Activated CD8-positive, alpha-beta memory T cell treated with anti-CD3 and anti-CD28 coated beads, Interleukin-2, amount 50 U/mL, for 24 hours (primary cell): ENCODE results near the gene GNG4.
"Not testable (repeated sequence)": the region's sequence is repeated elsewhere in the genome, so short reads cannot be mapped to it uniquely, and the experiment has no call there.

Experiments
- DNase-seq: peaks from one replicate; pipeline ENCODE4 v3.0.0-alpha.2; 2020; ENCODE audit errors: extremely low read depth

Gene GNG4

GRCh38 chr1:235625831-235626230 lies 23.8 kb downstream of the GNG4 start:
- no peak for DNase-seq

GRCh38 chr1:235625340-235625739 lies 24.2 kb downstream of the GNG4 start:
- no peak for DNase-seq

GRCh38 chr1:235624721-235625333 lies 24.8 kb downstream of the GNG4 start:
- DNase-seq = no peak

DNA sequence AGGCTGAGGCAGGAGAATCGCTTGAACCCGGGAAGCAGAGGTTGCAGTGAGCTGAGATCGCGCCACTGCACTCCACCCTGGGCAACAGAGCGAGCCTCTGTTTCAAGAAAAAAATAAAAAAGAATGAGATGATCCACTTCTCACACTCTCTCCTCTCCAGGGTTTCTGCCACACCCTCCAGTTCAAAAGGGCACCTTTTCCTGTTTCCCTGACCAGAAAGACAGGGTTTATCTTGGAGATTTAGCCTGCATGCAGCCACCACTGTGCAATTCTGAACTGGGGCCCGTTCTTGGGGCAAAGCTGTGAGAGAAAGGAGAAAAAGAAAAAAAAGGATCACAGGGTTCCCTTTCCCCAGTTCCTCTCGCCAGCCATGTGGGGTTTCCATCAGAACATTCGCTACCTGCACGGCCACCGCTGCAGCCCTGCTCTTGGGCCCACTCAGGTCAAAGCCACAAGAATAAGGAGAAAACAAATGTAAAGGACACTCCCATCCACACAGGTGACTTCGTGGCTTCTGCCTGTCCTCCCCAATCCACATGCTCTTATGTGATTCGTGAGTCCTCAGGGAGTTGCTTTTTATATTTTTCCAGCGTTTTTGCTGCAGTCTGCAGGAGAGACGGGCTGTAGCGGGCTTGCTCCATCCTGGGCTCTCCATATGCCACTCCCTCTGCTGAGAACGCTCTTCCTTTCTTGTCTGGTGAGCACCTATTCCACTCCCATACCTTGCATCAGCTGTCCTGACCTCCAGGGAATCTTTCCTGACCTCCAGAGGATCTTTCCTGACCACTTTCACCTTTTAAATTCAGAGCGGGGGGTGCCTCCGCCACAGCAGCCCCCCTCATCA lies 26.4 kb downstream of the GNG4 start:
- DNase-seq = no peak

GRCh38 chr1:235619149-235619548 lies 30.4 kb downstream of the GNG4 start:
- DNase-seq = not testable (repeated sequence)

DNA sequence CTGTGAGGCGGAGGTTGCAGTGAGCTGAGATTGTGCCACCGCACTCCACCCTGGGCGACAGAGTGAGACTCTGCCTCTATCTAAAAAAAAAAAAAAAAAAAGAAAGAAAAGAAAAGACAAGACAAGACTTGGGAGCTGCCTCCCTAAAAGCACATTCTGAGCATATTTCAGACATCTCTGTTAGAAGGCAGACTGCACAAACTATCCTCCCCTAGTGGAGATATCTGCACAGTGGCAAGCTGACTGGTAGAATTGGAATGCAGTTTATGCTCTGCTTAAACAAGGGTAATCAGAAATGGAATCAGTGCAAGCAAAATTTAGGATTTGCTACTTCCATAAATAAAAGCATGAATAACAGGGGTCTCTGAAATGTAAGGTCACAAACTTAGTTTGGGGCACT lies 31.8 kb downstream of the GNG4 start:
- DNase-seq = no peak

DNA sequence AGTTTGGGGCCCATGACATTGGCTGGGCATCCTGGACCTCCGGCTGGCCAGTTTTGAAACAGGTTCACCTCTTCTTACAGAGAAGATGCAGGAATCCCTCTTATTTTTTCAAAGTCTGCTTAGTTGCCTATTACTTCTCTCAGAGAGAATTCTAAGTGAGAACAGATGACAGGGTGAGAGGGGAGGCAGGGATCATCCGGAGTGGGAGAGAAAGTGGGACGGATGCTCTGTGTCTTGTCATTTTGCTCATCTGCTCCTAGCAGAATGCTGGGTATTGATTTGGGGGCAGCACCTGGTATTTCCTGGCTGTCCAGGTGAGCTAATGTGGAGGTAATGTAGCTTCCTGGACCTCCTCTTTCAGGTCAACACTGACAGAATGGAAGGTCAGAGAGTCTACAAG lies 32.4 kb downstream of the GNG4 start:
- no peak for DNase-seq

DNA sequence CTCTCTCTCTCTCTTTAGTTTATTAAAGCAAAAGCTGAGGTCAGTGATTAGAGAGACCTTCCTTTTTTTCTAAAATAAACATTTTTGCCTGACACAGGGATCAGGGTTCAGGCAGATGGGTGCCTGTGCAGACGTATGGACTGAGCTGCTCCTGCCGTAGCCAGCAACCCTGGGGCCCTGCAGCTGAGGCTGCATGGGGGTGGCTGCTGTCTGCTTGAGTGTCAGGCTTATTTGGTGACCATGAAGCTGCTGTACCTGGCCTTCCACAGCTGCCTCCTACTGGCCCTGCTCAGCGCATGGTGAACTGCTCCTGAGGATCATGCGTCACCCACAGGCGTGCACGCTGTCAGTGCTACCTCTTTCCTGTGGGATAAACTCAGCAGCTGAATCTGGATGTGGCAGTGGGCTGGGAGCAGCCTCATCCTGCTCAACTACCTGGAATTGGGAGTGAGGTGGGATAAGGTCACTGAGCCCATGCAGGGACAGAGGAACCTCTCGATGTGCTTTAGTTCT lies 35.1 kb downstream of the GNG4 start:
- no peak for DNase-seq

DNA sequence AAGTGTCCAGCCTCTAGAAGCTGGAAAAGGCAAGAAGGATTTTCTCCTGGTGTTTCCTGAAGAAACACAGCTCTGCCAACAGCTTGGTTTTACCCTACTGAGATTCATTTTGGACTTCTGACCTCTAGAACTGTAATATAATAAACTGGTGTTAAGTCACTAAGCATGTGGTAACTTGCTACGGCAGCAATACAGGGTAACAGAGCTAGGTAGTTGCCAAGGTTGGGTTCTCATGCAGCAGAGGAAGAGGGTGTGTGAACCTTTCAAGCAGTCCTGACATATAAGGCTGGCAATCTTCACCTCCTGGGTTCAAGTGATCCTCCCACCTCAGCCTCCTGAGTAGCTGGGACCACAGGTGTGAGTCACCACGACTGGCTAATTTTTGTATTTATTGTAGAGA lies 36.0 kb downstream of the GNG4 start:
- no peak for DNase-seq

DNA sequence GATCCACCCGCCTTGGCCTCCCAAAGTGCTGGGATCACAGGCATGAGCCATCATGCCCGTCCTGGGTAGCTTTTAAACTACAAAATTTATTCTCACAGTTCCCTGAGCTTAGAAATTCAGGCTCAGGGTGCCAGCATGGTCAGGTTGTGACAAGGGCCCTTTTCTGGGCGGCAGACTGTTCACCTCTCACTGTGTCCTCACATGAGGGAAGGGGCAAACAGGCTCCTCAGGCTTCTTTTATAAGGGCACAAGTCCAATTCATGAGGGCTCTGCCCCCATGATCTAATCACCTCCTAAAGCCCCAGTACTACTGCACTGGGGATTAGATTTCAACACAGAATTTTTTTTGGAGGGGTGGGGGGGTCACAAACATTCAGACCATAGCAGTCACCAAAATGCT lies 36.8 kb downstream of the GNG4 start:
- no peak for DNase-seq

DNA sequence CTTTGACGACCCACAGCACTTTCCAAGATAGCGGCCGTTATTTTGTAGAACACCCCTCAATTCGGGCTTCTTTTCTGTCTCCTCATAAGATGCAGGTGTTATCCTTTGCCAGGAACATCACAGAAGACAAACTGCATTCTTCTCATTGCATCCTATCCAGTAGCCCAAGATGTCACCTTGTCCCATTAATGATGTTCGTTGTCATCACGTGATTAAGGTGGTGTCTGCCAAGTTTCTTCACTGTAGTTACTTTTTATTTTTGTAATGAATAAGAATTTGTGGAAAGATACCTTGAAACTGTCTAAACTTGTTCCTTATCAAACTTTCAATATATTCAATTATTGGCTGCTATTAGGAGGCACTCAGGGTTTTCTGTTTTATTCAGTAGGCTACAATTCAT lies 39.4 kb downstream of the GNG4 start:
- DNase-seq = no peak

DNA sequence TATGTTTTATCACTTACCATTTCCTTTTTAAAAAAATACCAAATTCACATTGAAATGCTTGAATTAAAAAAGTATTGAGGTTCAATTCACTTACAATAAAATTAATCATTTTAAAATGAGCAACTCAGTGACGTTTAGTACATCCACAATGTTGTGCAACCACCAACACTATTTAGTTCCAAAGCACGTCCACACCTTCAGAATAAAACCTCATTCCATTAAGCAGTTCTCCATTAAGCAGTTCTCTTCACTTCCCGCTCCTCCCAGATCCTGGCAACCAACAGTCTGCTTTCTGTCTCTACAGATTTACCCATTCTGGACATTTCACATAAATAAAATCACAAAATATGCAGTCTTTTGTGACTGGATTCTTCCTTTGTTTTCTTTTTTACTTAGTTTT lies 41.3 kb downstream of the GNG4 start:
- no peak for DNase-seq

GRCh38 chr1:235607284-235607683 lies 42.3 kb downstream of the GNG4 start:
- DNase-seq = no peak

DNA sequence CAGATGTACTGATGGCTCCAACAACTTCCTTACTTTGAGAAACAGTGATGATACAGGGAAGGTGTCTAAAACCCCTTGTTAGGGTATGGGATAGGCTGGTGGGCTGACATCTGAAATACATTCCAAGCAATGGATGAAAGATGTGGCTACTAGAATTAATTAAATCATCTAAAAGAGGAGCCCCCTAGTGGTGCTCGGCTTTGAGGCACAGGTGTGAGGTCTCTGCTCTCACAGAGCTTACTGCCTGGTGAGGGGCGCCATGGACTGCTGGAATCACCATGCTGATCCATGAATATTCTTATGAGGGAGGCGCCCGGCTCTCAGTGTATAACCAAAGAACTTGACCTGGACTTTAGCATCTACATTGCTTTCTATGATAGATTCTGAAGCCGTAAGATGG lies 48.5 kb downstream of the GNG4 start:
- DNase-seq = no peak

DNA sequence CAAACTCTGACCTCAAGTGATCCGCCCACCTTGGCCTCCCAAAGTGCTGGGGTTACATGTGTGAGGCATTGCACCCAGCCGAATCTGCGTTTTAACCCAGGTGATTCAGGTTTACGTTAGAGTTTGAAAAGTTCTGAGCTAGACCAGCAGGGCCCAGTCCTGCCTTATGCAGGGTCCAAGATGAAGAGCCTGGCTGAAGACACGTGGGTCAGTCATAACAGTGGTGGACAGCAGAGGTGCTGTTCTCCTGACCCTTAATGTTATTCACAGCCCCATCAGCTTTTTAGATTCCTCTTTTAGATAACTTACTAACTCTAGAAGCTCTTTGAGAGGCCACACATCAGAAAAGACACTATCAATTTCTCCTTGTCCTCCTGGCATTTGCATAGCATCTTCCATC lies 50.0 kb downstream of the GNG4 start:
- no peak for DNase-seq

DNA sequence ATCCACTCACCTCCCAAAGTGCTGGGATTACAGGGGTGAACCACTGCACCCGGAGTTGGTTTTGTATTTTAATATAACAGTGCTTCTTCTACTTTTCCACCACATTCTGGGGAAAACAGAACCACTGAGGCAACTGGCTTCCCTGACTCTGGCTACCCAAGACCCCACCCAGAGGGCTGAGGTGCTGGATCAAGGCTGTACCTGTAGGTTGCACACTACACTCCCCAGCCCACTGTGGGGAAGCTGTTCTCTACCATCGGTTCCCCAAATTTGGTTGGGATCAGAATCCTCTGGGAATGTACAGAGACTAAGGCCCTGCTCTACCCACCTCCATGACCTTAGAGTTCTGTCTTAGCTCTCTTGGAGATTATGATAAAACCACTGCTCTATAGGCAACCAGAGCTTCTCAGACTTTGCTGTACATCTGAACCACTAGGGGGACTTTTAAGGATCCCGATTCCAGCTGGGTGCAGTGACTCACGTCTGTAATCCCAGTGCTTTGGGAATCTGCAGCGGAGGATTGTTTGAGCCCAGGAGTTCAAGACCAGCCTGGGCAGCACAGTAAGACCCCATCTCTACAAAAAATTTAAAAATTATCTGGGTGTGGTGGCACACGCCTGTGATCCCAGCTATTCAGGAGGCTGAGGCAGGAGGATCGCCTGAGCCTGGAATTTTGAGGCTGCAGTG lies 51.6 kb downstream of the GNG4 start:
- DNase-seq = no peak

GRCh38 chr1:235595079-235595478 lies 54.5 kb downstream of the GNG4 start:
- DNase-seq = no peak

- DNase-seq = not testable (repeated sequence)
Measured at GRCh38 chr1:235594281-235594895, 55.2 kb downstream of the GNG4 start.

- no peak for DNase-seq
Measured at GRCh38 chr1:235588916-235589515, 60.6 kb downstream of the GNG4 start.

GRCh38 chr1:235588156-235588555 lies 61.4 kb downstream of the GNG4 start:
- no peak for DNase-seq

DNA sequence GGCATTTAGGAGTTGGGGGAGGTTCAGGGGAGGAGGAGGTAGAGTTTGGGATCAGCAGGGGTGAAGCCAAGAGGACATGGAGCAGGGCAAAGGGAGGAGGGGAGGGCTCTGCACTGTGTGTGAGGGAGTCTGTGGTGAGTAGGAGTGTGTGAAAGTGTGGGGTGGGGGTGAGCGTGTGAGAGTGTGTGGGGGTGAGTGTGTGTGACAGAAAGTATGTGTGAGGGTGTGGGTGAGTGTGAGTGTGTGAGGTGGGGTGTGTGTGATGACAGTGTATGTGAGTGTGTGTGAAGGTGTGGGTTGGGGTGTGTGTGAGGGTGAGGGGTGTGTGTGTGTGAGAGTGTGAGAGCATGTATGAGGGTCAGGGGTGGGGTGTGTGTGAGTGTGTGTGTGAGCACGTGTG lies 62.6 kb downstream of the GNG4 start:
- no peak for DNase-seq

DNA sequence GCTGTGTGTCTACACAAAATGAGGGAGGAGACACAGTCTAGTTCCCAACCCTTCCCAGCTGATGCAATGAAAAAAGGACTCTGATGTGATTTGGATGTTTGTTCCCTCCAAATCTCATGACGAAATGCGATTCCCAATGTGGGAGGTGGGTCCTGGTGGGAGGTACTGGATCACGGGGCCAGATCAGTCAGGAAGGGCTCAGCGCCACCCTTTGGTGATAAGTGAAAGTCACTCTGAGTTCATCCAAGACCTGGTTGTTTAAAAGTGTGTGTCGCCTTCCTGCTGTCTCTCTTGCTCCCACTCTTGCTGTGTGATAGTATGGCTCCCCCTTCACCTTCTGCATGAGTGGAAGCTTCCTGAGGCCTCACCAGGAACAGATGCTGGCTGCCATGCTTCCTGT lies 63.2 kb downstream of the GNG4 start:
- no peak for DNase-seq
